ENCODE data around the gene SPRED2.

DNA sequence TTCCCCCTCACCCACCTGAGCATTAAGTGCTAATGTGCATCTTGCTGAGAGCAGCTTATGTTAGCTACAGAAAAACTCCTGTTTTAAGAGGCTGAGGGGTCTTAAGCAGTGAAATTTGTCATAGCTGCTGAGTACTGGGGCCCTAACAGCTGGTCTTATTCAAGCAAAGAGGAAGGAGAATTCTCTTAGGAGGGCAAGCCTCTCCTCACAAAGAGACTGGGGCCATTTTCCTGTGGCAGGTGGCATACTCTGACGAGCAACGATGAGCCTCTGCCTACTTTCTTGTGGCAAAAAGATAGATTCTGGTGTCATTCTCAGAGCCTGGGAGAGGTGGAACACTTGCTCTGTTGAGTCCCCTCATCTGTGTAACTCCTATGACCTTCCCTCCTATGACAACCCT is 53.2 kb downstream of the SPRED2 start:
- TF ChIP-seq ZNF274 (IDR thresholded peaks at IDR 0.05; ENCODE audit: low read depth, low read length) = no peak
- TF ChIP-seq YY1 (IDR thresholded peaks at IDR 0.05; ENCODE audit: insufficient read depth, insufficient read length) = no peak
- no peak for TF ChIP-seq SUZ12 (IDR thresholded peaks at IDR 0.05; ENCODE audit: extremely low read depth, insufficient read depth, insufficient read length)
